Neural progenitor cell (in vitro differentiated cells): ENCODE measurements around the gene TXLNB.

Source experiments
- CTCF ChIP-seq: fragments of 200-600 bp; sonication (generic); IDR thresholded peaks from 2 replicates; pipeline ENCODE4 v1.5.1; 2017; ENCODE audit warnings: antibody characterized with exemption, mild to moderate bottlenecking
- EZH2 ChIP-seq: fragments of 200-600 bp; sonication (generic); IDR thresholded peaks from 2 replicates; pipeline ENCODE4 v1.6.1; 2017; ENCODE audit warnings: antibody characterized with exemption, mild to moderate bottlenecking, moderate library complexity

GRCh38 chr6:139316622-139317317, 25.0 kb upstream of the TXLNB start:
- TF ChIP-seq EZH2 (no peak), CTCF (no peak)
